ENCODE data around the gene RPL6.
A peak's percentile ranks its signal among the peaks of the same experiment; 100 is the strongest.

RPL6 gene

DNA sequence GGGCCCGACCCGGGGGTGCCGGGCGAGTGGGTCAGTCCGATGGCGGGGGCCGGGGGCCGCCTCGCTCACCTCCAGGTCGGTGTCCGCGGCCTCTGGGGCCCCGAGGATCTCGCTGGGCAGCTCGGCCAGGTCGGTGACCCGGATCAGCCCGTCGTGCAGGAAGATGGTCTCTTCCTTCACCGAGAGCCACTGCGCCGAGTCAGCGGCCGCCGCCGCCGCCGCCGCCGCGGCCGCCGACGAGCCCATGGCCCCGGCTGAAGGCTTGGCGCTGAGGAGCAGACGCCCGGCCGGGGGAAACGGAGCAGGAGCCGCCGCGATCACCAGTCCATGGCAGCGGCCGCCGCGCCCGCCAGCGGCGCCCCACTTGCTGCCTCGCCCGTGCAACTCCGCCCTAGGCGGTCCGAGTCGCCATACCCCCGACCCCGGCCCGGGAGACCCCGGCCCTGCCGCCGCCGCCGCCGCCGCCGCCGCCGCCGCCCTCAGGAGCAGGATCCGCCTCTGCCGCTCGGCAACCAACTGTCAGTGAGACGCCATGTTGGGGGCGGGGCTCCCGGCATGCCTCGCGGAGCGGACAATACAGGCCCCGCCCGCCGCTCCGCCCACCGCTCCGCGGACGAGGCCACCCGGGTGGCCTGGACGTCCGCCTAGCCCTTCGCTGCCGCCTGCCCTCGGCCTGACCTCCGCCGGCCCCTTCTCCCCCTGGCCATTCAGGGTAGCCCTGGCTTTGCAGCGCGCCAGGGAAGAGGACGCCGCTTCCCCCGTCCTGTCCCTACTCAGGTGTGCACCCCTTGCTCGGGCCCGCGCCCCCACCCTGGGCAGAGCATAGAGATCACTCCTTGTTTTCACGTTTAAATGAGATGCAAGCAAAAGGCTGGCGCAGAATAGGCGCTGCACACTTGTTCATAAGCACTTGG, 27.3 kb downstream of the RPL6 start, which contains the start of gene HECTD4:
HECTD4 (minus strand) TSS at position 549 of the 914 bp plus-strand sequence; CDS start at position 246, 303 bp downstream.
- Histone ChIP-seq H3K36me3 (ENCODE audit: insufficient read depth, low read length) (no peaks in the 10 kb centered on the region), H3K9me3 (ENCODE audit: low read length) (no peaks in the 10 kb centered on the region), H3K27me3 (ENCODE audit: insufficient read depth, low read length) (no peaks in the 10 kb centered on the region), H3K4me3 (ENCODE audit: low read length) (peak within 1 kb of the TSS; percentile 65), H3K4me1 (ENCODE audit: insufficient read depth, low read length) (peaks cover 14% of the 10 kb centered on the region), H2AFZ (ENCODE audit: low read depth, low read length) (peak within 1 kb of the TSS; percentile 21)

DNA sequence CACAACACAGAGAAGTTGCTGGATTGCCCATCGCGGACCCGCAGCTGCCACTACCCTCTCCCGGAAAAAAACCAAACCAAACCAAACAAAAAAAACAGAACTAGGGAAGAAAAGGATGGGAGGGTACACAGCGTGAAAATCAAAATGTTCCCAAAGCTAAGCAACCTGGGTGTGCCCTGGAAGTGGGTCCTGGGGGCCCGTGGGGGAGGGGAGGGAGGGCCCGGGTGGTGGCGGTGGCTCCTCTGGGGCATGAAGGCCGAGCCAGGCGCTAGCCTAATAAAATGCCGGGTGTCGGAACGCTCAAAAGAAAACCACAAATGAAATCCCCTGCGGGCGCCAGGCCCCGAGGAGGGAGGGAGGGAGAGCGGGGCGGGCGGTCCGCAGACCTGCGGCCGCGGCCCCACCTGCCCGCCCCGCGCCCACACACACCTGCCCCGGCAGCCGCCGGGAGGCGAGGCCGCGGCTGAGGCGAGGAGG, 28.0 kb downstream of the RPL6 start:
- peaks cover 8% of the 10 kb centered on the region for H3K4me1 ChIP-seq (ENCODE audit: insufficient read depth, low read length)
- H2AFZ ChIP-seq (ENCODE audit: low read depth, low read length) = peak overlapping the region; percentile 21
- no peaks in the 10 kb centered on the region for H3K36me3 ChIP-seq (ENCODE audit: insufficient read depth, low read length)
- no peaks in the 10 kb centered on the region for H3K27me3 ChIP-seq (ENCODE audit: insufficient read depth, low read length)
- H3K4me3 ChIP-seq (ENCODE audit: low read length) = peak overlapping the region; percentile 65
- no peaks in the 10 kb centered on the region for H3K9me3 ChIP-seq (ENCODE audit: low read length)

DNA sequence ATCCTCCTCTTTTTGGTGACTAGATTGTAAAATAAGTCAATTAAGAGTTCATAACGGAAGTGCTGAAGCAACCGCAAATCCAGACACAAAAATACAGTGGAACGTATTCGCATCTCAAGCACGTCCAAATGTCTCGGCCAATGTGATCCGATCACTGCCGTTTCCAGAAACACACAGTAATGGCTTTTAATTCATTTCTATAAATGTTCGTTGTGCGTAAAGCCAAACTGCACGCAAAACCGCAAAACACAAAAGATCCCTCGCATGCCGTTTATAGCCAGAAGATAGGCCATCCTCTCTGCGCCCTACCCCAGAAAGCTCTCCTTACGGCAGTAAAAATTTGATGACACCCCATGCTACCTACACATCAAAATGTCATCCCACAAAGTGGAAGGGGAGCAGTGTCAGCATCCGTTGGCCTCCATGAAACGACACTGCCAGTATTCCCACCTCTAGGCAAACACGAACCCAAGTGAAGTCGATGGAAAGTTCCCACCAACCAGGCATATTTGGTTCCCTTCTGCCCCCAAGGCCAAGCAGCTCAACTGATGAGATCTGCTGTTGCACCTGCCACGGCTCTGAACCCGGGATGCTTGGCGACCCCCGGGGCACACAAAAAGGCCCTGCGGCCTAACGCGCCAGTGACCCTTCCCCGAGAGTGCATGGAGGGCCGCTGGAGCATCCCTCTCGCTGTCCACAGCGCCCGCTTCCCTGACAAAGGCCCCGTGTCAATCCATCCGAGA, 28.6 kb downstream of the RPL6 start:
- H3K27me3 ChIP-seq (ENCODE audit: insufficient read depth, low read length) = no peaks in the 10 kb centered on the region
- H3K9me3 ChIP-seq (ENCODE audit: low read length) = no peaks in the 10 kb centered on the region
- peak overlapping the region; percentile 65 for H3K4me3 ChIP-seq (ENCODE audit: low read length)
- H2AFZ ChIP-seq (ENCODE audit: low read depth, low read length) = peak overlapping the region; percentile 21
- H3K36me3 ChIP-seq (ENCODE audit: insufficient read depth, low read length) = no peaks in the 10 kb centered on the region
- peaks cover 8% of the 10 kb centered on the region for H3K4me1 ChIP-seq (ENCODE audit: insufficient read depth, low read length)

DNA sequence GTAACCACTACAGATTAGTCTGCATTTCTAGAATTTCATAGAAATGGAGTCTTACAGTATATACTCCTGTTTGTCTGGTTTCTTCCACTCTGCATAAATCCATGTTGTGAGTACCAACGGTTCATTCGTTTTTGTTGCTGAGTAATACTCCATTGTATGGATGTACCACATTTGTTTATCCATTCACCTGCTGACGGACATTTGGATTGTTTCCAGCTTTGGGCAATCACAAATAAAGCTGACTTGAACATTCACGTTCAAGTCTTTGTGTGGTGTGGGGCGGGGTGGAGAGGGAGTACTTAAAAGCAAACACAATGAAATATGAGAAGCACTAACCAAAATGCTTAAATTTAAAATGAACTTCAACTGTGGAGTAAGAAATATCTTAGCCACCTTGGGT, 34.3 kb downstream of the RPL6 start:
- Histone ChIP-seq H3K9me3 (ENCODE audit: low read length) (peaks cover 4% of the 10 kb centered on the region), H3K27me3 (ENCODE audit: insufficient read depth, low read length) (no peaks in the 10 kb centered on the region), H2AFZ (ENCODE audit: low read depth, low read length) (no peak overlapping the region), H3K4me3 (ENCODE audit: low read length) (no peak overlapping the region), H3K4me1 (ENCODE audit: insufficient read depth, low read length) (peaks cover under 1% of the 10 kb centered on the region), H3K36me3 (ENCODE audit: insufficient read depth, low read length) (peaks cover 6% of the 10 kb centered on the region)

DNA sequence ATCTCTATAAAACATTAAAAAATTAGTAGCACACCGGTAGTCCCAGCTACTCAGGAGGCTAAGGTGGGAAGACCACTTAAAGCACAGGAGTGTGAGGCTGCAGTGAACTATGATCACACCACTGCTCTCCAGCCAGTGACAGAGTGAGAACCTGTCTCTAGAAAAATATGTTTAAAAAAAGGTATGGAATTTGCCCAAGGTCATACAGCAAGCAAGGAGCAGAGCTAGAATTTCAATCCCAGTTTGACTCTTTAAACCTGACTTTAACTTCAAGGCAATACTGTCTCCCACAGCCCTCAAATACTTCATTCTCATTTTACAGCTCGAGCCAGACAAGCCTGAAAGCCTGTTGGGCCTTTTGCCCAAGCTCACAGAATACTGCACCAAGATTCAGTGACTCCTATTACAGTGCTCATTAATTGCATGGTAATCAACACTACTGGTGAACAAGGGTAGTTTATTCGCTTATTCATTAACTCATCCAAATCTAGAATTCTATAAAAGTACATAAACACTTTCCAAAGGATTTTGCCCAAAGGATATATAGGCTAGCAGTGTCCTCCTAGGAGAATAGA, 35.2 kb downstream of the RPL6 start:
- H3K4me3 ChIP-seq (ENCODE audit: low read length) = no peak overlapping the region
- H3K4me1 ChIP-seq (ENCODE audit: insufficient read depth, low read length) = no peaks in the 10 kb centered on the region
- no peak overlapping the region for H2AFZ ChIP-seq (ENCODE audit: low read depth, low read length)
- peaks cover 4% of the 10 kb centered on the region for H3K9me3 ChIP-seq (ENCODE audit: low read length)
- peaks cover 6% of the 10 kb centered on the region for H3K36me3 ChIP-seq (ENCODE audit: insufficient read depth, low read length)
- no peaks in the 10 kb centered on the region for H3K27me3 ChIP-seq (ENCODE audit: insufficient read depth, low read length)

DNA sequence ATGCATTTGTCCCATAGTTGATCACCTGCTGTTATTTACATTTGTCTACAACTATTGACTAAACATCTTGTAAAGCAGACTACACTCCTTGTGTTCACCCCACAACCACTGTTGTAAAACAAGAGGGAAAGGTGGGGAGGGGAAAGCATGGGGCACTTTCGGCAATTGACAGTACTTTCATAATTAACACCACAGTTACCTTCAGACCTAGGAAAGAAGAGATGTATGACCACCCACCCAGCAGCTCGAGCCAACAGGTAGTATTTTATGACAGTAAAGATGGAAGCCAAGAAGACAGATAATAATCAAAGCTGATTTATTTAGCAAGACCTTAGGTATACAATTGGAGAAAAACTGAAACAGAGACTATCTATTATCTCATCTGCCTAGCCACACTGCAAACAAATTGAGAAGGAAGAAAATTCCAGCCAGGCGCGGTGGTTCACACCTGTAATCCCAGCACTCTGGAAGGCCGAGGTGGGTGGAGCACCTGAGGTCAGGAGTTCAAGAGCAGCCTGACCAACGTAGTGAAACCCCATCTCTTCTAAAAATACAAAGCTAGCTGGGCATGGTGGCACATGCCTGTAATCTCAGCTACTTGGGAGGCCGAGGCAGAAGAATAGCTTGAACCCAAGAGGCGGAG, 38.4 kb downstream of the RPL6 start:
- H2AFZ ChIP-seq (ENCODE audit: low read depth, low read length) = no peak overlapping the region
- H3K4me3 ChIP-seq (ENCODE audit: low read length) = no peak overlapping the region
- no peaks in the 10 kb centered on the region for H3K4me1 ChIP-seq (ENCODE audit: insufficient read depth, low read length)
- no peaks in the 10 kb centered on the region for H3K27me3 ChIP-seq (ENCODE audit: insufficient read depth, low read length)
- H3K36me3 ChIP-seq (ENCODE audit: insufficient read depth, low read length) = peaks cover 6% of the 10 kb centered on the region
- H3K9me3 ChIP-seq (ENCODE audit: low read length) = peaks cover 4% of the 10 kb centered on the region

DNA sequence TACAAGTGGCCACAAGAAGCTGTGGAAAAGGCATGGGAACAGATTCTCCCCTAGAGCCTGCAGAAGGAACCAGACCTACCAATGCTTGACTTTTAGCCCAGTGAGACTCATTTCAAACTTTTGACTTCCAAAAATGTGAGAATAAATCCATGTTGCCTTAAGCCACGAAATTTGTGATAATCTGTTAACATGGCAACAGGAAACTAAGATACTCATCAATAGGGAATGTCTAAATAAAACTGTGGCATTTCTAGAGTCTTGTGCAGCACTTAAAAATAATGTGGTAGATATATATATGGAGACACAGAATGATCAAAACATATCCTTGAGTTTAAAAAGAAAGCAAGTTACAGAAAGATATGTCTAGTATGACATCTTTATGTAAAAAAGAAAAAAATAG, 39.2 kb downstream of the RPL6 start:
- Histone ChIP-seq H2AFZ (ENCODE audit: low read depth, low read length) (no peak overlapping the region), H3K4me1 (ENCODE audit: insufficient read depth, low read length) (no peaks in the 10 kb centered on the region), H3K36me3 (ENCODE audit: insufficient read depth, low read length) (peaks cover 4% of the 10 kb centered on the region), H3K27me3 (ENCODE audit: insufficient read depth, low read length) (no peaks in the 10 kb centered on the region), H3K4me3 (ENCODE audit: low read length) (no peak overlapping the region), H3K9me3 (ENCODE audit: low read length) (peaks cover 3% of the 10 kb centered on the region)

DNA sequence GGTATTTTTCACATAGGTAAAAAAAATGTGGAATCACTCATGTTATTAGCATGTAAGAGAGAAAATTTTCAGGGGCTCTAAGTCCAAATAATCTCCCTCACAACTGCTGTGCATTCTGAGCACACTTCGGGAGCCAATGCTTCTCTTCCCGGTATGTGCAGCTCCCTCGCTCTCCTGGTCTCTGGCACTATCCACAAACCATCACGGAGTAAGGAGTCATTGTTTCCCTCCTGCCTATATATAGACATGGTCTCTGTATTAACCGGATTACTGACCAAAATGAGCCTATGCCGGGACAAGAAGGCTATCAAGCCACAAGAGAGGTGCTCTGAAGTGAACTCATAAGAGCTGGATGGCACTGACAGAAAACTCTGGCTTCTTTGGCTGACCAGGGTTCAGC, 40.5 kb downstream of the RPL6 start:
- no peaks in the 10 kb centered on the region for H3K4me1 ChIP-seq (ENCODE audit: insufficient read depth, low read length)
- no peaks in the 10 kb centered on the region for H3K27me3 ChIP-seq (ENCODE audit: insufficient read depth, low read length)
- H3K9me3 ChIP-seq (ENCODE audit: low read length) = no peaks in the 10 kb centered on the region
- H3K36me3 ChIP-seq (ENCODE audit: insufficient read depth, low read length) = no peaks in the 10 kb centered on the region
- H2AFZ ChIP-seq (ENCODE audit: low read depth, low read length) = no peak overlapping the region
- H3K4me3 ChIP-seq (ENCODE audit: low read length) = no peak overlapping the region

DNA sequence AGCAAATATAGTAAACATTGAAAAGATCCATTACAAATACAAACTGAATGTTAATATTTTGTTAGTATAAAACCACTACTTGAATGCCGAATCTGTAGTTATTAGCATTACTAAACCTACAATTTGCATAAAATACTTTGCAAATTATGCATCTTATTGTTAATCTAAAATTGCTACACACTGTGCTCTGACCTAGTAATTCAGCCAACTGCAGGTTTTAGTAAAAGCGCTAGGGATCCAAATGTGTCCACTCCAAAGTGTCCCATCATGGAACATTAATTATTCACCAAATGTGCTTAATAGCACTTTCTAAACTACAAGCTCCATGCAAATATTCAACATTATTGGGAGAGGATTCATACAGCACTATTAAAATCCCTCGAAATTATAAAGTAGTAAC, 41.4 kb downstream of the RPL6 start:
- H3K9me3 ChIP-seq (ENCODE audit: low read length) = no peaks in the 10 kb centered on the region
- H3K27me3 ChIP-seq (ENCODE audit: insufficient read depth, low read length) = no peaks in the 10 kb centered on the region
- H3K4me1 ChIP-seq (ENCODE audit: insufficient read depth, low read length) = no peaks in the 10 kb centered on the region
- no peak overlapping the region for H3K4me3 ChIP-seq (ENCODE audit: low read length)
- no peaks in the 10 kb centered on the region for H3K36me3 ChIP-seq (ENCODE audit: insufficient read depth, low read length)
- no peak overlapping the region for H2AFZ ChIP-seq (ENCODE audit: low read depth, low read length)

DNA sequence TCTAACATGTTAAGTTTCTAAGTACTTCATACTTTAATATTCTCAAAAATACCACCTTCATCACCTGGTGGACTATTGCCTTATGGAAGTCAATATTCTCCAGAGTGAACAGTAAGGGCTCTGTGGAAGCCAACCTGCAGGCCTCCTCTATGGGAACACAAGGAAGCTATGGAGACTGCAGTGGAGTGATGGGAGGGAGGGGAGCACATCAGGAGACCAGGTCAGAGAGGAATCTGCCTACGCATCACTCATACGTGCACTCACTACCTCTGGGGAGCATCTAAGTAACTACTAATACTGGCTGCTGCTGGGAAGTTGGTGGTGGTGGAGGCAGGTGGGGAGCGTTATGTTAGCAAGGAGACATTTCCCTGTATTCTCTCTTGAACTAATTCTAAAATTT, 47.1 kb downstream of the RPL6 start:
- H3K4me3 ChIP-seq (ENCODE audit: low read length) = no peak overlapping the region
- H3K9me3 ChIP-seq (ENCODE audit: low read length) = no peaks in the 10 kb centered on the region
- H2AFZ ChIP-seq (ENCODE audit: low read depth, low read length) = no peak overlapping the region
- no peaks in the 10 kb centered on the region for H3K4me1 ChIP-seq (ENCODE audit: insufficient read depth, low read length)
- no peaks in the 10 kb centered on the region for H3K36me3 ChIP-seq (ENCODE audit: insufficient read depth, low read length)
- no peaks in the 10 kb centered on the region for H3K27me3 ChIP-seq (ENCODE audit: insufficient read depth, low read length)

DNA sequence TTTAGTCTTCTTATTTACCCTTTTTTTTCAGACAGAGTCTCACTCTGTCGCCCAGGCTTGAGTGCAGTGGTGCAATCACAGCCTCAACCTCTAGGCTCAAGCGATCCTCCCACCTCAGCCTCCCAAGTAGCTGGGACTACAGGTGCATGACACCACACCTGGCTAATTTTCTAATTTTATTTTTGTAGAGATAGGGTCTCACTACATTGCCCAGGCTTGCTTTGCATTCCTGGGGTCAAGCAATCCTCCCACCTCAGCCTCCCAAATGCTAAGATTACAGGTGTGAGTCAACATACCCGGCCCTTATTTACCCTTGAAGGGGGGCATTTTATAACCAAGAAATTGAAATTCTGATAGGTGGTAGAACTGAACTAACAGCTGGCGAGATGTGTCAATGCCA, 48.1 kb downstream of the RPL6 start:
- Histone ChIP-seq H3K9me3 (ENCODE audit: low read length) (no peaks in the 10 kb centered on the region), H3K36me3 (ENCODE audit: insufficient read depth, low read length) (no peaks in the 10 kb centered on the region), H2AFZ (ENCODE audit: low read depth, low read length) (no peak overlapping the region), H3K4me3 (ENCODE audit: low read length) (no peak overlapping the region), H3K27me3 (ENCODE audit: insufficient read depth, low read length) (no peaks in the 10 kb centered on the region), H3K4me1 (ENCODE audit: insufficient read depth, low read length) (no peaks in the 10 kb centered on the region)

DNA sequence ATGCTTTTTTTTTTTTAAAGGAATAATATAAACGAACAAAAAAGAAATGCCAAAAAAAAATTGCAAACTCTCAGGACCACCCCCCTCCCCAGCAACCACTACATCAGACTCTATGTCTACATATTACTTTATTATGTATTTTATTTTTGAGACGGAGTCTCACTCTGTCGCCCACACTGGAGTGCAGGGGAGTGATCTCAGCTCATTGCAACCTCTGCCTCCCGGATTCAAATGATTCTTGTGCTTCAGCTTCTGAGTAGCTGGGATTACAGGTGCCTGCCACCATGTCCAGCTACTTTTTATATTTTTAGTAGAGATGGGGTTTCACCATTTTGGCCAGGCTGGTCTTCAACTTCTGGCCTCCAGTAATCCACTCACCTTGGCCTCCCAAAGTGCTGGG, 50.1 kb downstream of the RPL6 start:
- no peaks in the 10 kb centered on the region for H3K36me3 ChIP-seq (ENCODE audit: insufficient read depth, low read length)
- H3K4me1 ChIP-seq (ENCODE audit: insufficient read depth, low read length) = no peaks in the 10 kb centered on the region
- H3K27me3 ChIP-seq (ENCODE audit: insufficient read depth, low read length) = no peaks in the 10 kb centered on the region
- no peak overlapping the region for H2AFZ ChIP-seq (ENCODE audit: low read depth, low read length)
- no peaks in the 10 kb centered on the region for H3K9me3 ChIP-seq (ENCODE audit: low read length)
- no peak overlapping the region for H3K4me3 ChIP-seq (ENCODE audit: low read length)
